NB4 (cell line): ENCODE measurements around the gene LRMDA.
A peak's percentile ranks its signal among the peaks of the same experiment; 100 is the strongest.

Source experiments
- DNase-seq: peaks from one replicate; pipeline ENCODE4 v3.0.0; 2010; ENCODE audit warnings: low read depth
- H3K4me3 ChIP-seq: one replicate; pipeline ENCODE4 v1.5.1; 2011; ENCODE audit warnings: mild to moderate bottlenecking, low read depth, low read length, moderate library complexity
- CTCF ChIP-seq: IDR thresholded peaks from one replicate; pipeline ENCODE4 v1.5.1; 2012; ENCODE audit warnings: low read depth, low read length
- MAX ChIP-seq: IDR thresholded peaks from 2 replicates; pipeline ENCODE4 v1.6.1; 2011; ENCODE audit warnings: low read depth, low read length
- MYC ChIP-seq: IDR thresholded peaks from 2 replicates; pipeline ENCODE4 v1.6.1; 2011; ENCODE audit warnings: low read depth, low read length
- POLR2A ChIP-seq: IDR thresholded peaks from 2 replicates; pipeline ENCODE4 v1.6.1; 2011; ENCODE audit warnings: mild to moderate bottlenecking; ENCODE audit not compliant: insufficient read length; ENCODE audit errors: extremely low read depth

LRMDA gene

GRCh38 chr10:75645704-75646103, 214.3 kb downstream of the LRMDA start:
- TF ChIP-seq MYC (no peak), POLR2A (no peak), MAX (no peak), CTCF (no peak)
- no peak overlapping the region for H3K4me3 ChIP-seq
- no peak for DNase-seq

- no peak for DNase-seq
- TF ChIP-seq POLR2A = no peak
- TF ChIP-seq CTCF = no peak
- no peak for TF ChIP-seq MYC
- TF ChIP-seq MAX = no peak
- no peak overlapping the region for H3K4me3 ChIP-seq
Measured at GRCh38 chr10:75646218-75646915, 214.9 kb downstream of the LRMDA start.

GRCh38 chr10:75646916-75647315, 215.5 kb downstream of the LRMDA start:
- DNase-seq = no peak
- TF ChIP-seq MYC = no peak
- TF ChIP-seq MAX = no peak
- TF ChIP-seq POLR2A = no peak
- no peak overlapping the region for H3K4me3 ChIP-seq

GRCh38 chr10:75647675-75648074, 216.3 kb downstream of the LRMDA start:
- H3K4me3 ChIP-seq = no peak overlapping the region
- TF ChIP-seq CTCF (no peak), MAX (no peak), MYC (no peak), POLR2A (no peak)
- peak; percentile 12 for DNase-seq

GRCh38 chr10:75648351-75648750, 216.9 kb downstream of the LRMDA start:
- peak; percentile 23 for DNase-seq
- no peak overlapping the region for H3K4me3 ChIP-seq
- TF ChIP-seq MAX = 0 out of 2 replicates have a peak, but pooled peaks have one; percentile 11
- no peak for TF ChIP-seq CTCF

- H3K4me3 ChIP-seq = no peak overlapping the region
- TF ChIP-seq MAX (no peak), CTCF (no peak), MYC (no peak)
- peak; percentile 19 for DNase-seq
Measured at GRCh38 chr10:75648854-75649253, 217.4 kb downstream of the LRMDA start.
